ENCODE data around the gene EFCAB11.

The EFCAB11 gene

GRCh38 chr14:89845346-89845745 lies 109.2 kb downstream of the EFCAB11 start:
- no peak for TF ChIP-seq TAF1 (IDR thresholded peaks at IDR 0.05; ENCODE audit: low read depth)
- no peak for TF ChIP-seq TCF12 (IDR thresholded peaks at IDR 0.05; ENCODE audit: low read depth)
- no peak for TF ChIP-seq EP300 (IDR thresholded peaks at IDR 0.05; ENCODE audit: borderline replicate concordance)

DNA sequence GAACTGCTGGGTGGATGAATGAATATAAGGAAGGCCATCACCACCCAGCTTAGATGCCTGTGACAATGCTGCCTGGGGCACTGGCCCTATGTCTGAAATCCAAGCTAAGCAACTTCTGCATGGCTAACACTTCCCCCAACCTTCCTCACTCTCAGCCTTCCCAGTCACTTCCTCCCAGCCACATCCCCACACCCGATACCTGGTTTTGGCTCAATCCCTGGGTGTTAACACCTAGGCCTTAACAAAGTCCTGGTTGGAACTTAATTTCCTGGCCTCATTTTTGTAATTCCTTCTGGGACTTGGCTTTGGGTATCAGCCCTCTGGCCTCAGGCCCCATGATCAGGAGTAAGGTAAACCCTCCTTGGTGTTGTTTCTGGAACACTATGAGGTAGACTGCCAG lies 110.0 kb downstream of the EFCAB11 start:
- TF ChIP-seq CEBPB (IDR thresholded peaks at IDR 0.05) (no peak), FOXM1 (IDR thresholded peaks at IDR 0.05; ENCODE audit: borderline replicate concordance, low read depth) (no peak), TCF12 (IDR thresholded peaks at IDR 0.05; ENCODE audit: low read depth) (no peak)
- TF ChIP-seq, protein P1, sequence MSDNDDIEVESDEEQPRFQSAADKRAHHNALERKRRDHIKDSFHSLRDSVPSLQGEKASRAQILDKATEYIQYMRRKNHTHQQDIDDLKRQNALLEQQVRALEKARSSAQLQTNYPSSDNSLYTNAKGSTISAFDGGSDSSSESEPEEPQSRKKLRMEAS (IDR thresholded peaks at IDR 0.05): no peak

DNA sequence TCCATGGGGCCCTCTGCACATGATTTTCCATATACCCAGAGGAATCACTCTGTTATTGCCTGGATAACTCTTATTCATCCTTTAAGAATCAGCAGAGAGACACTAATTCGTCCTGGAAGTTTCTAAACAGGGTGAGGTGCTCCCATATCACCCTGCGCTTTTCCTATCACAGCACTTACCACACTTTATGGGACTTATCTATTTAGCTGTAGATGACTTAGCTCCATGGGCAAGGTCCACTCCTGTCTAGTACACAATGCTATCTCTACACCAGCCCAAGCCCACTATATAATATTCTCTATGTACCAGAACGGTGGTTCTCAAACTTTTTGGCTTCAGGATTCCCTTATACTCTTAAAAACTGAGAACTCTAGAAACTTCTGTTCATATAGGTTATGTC lies 111.7 kb downstream of the EFCAB11 start:
- TF ChIP-seq RAD21 (IDR thresholded peaks at IDR 0.05; ENCODE audit: low read depth) (no peak), FOXM1 (IDR thresholded peaks at IDR 0.05; ENCODE audit: borderline replicate concordance, low read depth) (no peak), EGR1 (IDR thresholded peaks at IDR 0.05) (no peak), CEBPB (IDR thresholded peaks at IDR 0.05) (no peak), YY1 (IDR thresholded peaks at IDR 0.05; ENCODE audit: low read depth) (no peak), EP300 (IDR thresholded peaks at IDR 0.05; ENCODE audit: borderline replicate concordance) (no peak), REST (IDR thresholded peaks at IDR 0.05; ENCODE audit: low read depth) (no peak), TAF1 (IDR thresholded peaks at IDR 0.05; ENCODE audit: low read depth) (no peak), TEAD4 (IDR thresholded peaks at IDR 0.05) (no peak), NFIC (IDR thresholded peaks at IDR 0.05) (no peak), ZBTB7A (IDR thresholded peaks at IDR 0.05; ENCODE audit: low read depth) (no peak), TCF12 (IDR thresholded peaks at IDR 0.05; ENCODE audit: low read depth) (no peak), CREB1 (IDR thresholded peaks at IDR 0.05; ENCODE audit: low read depth) (no peak)
- TF ChIP-seq, protein P2, sequence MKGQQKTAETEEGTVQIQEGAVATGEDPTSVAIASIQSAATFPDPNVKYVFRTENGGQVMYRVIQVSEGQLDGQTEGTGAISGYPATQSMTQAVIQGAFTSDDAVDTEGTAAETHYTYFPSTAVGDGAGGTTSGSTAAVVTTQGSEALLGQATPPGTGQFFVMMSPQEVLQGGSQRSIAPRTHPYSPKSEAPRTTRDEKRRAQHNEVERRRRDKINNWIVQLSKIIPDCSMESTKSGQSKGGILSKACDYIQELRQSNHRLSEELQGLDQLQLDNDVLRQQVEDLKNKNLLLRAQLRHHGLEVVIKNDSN (IDR thresholded peaks at IDR 0.05): no peak
- TF ChIP-seq, protein P1 (IDR thresholded peaks at IDR 0.05): no peak

DNA sequence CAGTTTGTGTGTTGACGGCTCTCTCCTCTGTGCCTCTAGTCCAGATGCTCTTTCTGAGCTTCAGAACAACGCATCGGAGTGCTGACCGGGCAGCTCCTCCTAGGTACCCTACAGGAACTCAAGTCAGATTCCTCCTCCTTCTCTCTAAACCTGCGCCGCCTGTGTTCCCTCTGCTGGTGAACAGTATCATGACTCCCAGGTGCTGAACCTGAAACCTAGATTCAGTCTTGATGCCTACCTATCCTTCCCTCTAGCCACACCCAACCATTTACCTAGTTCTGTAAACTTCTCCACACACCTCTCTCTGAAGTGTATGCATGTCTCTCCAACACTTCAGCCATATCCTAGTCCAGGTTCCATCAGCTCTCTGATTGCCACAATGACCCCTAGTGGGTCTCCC lies 112.7 kb downstream of the EFCAB11 start:
- TF ChIP-seq REST (IDR thresholded peaks at IDR 0.05; ENCODE audit: low read depth) (no peak), FOXM1 (IDR thresholded peaks at IDR 0.05; ENCODE audit: borderline replicate concordance, low read depth) (no peak), CREB1 (IDR thresholded peaks at IDR 0.05; ENCODE audit: low read depth) (no peak), YY1 (IDR thresholded peaks at IDR 0.05; ENCODE audit: low read depth) (no peak), NFIC (IDR thresholded peaks at IDR 0.05) (no peak), EGR1 (IDR thresholded peaks at IDR 0.05) (no peak), RAD21 (IDR thresholded peaks at IDR 0.05; ENCODE audit: low read depth) (no peak), ZBTB7A (IDR thresholded peaks at IDR 0.05; ENCODE audit: low read depth) (no peak), TCF12 (IDR thresholded peaks at IDR 0.05; ENCODE audit: low read depth) (no peak)

DNA sequence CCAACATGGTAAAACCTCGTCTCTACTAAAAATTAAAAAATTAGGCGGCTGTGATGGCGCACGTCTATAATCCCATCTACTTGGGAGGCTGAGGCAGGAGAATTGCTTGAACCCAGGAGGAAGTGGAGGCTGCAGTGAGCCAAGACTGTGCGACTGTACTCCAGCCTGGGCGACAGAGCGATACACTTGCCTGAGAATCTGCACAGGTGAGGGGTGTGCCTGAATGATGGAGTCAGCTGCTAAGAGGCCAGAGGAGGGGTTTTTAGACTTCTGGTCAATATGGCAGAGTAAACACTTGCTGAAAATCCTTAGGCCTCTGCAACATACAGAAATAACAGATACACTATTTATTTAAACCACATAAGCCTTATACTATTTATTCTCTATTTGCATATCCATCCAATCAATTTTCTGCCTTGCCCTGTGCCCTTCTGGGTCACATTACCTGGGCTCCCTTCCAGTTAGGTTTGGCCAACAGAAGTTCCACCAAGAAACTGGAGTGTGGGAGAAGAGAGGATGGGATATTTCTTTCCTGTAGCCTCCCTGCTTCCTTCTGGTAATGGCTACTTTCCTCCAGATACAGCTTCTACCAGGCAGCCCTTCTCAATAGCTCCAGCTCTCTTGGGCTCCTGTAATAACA lies 117.6 kb downstream of the EFCAB11 start:
- TF ChIP-seq RAD21 (IDR thresholded peaks at IDR 0.05; ENCODE audit: low read depth): no peak
- TF ChIP-seq EP300 (IDR thresholded peaks at IDR 0.05; ENCODE audit: borderline replicate concordance): no peak
- no peak for TF ChIP-seq EGR1 (IDR thresholded peaks at IDR 0.05)
- TF ChIP-seq TAF1 (IDR thresholded peaks at IDR 0.05; ENCODE audit: low read depth): no peak

GRCh38 chr14:89833661-89834060 lies 120.9 kb downstream of the EFCAB11 start:
- no peak for TF ChIP-seq FOXM1 (IDR thresholded peaks at IDR 0.05; ENCODE audit: borderline replicate concordance, low read depth)
- no peak for TF ChIP-seq TEAD4 (IDR thresholded peaks at IDR 0.05)
- no peak for TF ChIP-seq TAF1 (IDR thresholded peaks at IDR 0.05; ENCODE audit: low read depth)
- no peak for TF ChIP-seq RAD21 (IDR thresholded peaks at IDR 0.05; ENCODE audit: low read depth)
- TF ChIP-seq CEBPB (IDR thresholded peaks at IDR 0.05): no peak
- TF ChIP-seq, protein P2 (IDR thresholded peaks at IDR 0.05): no peak
- no peak for TF ChIP-seq TCF12 (IDR thresholded peaks at IDR 0.05; ENCODE audit: low read depth)
- TF ChIP-seq CREB1 (IDR thresholded peaks at IDR 0.05; ENCODE audit: low read depth): no peak
- TF ChIP-seq, protein P1 (IDR thresholded peaks at IDR 0.05): no peak
- TF ChIP-seq EP300 (IDR thresholded peaks at IDR 0.05; ENCODE audit: borderline replicate concordance): no peak
- no peak for TF ChIP-seq EGR1 (IDR thresholded peaks at IDR 0.05)
- no peak for TF ChIP-seq REST (IDR thresholded peaks at IDR 0.05; ENCODE audit: low read depth)
- no peak for TF ChIP-seq YY1 (IDR thresholded peaks at IDR 0.05; ENCODE audit: low read depth)
- no peak for TF ChIP-seq ZBTB7A (IDR thresholded peaks at IDR 0.05; ENCODE audit: low read depth)
- TF ChIP-seq NFIC (IDR thresholded peaks at IDR 0.05): no peak
